Central memory CD4-positive, alpha-beta T cell (primary cell): ENCODE results near the gene TTL.

Source experiments
- DNase-seq: peaks from one replicate; pipeline ENCODE4 v3.0.0; 2022

The TTL gene

DNA sequence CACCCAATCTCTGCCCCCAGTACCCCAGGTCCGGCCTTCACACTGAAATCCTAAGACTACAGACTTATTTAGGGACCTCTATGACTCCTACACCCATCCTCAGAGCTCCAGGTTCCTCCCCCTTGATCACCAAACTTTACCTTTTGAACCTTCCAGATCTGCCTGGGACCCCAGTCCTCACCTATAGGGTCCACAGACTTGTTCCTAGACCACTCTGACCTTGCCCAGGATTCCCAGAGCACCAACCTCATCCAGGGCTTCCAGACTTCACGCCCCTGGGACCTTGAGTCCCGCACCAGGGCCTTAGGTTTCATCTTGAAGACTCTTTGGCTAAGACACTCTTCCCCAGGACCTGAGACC lies 102.9 kb downstream of the TTL start:
- DNase-seq, result no peak

DNA sequence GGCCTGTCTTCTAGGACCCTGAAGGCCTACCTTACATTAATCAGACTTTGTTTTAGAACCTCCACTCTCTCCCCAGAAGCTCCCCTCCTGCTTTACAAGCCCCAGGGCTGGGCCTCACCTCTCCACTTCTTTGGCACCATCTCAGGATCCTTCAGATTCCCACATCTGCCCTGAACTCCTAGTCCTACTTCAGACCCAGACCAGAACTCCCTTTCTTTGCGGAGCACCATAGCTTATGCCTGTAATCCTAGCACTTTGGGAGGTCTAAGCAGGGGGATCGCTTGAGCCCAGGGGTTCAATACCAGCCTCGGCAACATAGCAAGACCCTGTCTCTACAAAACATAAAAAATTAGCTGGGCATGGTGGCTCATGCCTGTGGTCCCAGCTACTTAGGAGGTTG lies 103.4 kb downstream of the TTL start:
- no peak for DNase-seq

DNA sequence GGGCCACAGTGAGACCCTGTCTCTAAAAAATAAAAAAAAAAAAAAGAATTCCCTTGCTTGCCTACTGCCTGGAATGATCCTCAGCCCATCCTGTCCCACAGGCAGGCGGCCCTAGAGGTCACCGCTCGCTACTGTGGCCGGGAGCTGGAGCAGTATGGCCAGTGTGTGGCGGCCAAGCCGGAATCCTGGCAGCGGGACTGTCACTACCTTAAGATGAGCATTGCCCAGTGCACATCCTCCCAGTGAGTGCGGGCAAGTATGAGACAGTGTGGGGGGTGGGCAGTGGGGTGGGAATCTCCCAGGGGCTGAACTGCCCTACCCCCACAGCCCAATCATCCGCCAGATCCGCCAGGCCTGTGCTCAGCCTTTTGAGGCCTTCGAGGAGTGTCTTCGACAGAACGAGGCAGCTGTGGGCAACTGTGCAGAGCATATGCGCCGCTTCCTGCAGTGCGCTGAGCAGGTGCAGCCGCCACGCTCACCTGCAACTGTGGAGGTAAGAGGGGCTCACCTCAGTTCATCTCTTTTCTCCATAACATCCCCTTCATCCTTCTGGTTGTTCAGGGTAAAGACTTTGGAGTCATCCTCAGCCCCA lies 104.0 kb downstream of the TTL start:
- no peak for DNase-seq

DNA sequence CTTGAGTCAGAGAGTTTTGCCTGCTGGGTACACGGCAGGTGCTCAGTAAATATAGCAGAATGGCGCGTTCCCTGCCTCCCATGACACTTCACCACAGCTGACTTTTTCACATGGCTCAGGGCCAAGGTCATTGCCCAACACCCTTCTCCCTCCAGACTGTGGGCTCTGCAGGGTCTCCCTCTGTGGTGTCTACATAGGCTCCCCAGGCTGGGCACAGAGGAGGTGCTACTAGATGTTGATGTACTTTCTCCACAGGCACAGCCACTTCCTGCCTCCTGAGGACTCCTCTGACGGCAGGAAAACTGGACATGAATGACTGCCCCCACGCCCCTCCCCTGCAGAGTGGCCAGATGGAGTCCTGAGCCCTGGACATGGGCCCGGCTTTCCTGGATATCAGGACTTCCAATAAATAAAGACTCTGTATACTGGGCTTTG lies 106.7 kb downstream of the TTL start:
- DNase-seq, result no peak
